Right lobe of liver (tissue), 4 donors: ENCODE measurements around the gene TERT.

Experiments used
- CTCF ChIP-seq, 4 donors: fragments of 200-600 bp in 3 of 4; fragments of 450-650 bp in 1 of 4; IDR thresholded peaks; one replicate each; pipeline versions ENCODE4 v1.5.1 to v1.8.0; 2016 to 2022; ENCODE audit warnings: antibody characterized with exemption in 4 of 4, mild to moderate bottlenecking in 2 of 4
- POLR2A ChIP-seq: fragments of 450-650 bp; IDR thresholded peaks from one replicate; pipeline ENCODE4 v1.6.1; 2017; ENCODE audit warnings: antibody characterized with exemption, mild to moderate bottlenecking
- donor health status: DM: no; HTN: no; CAD: no.
- donor health status: DM: no; HTN: no; CAD: no.
- donor health status: DM: no; HTN: yes; CAD: no.

GRCh38 chr5:1315018-1315708 lies 20.3 kb upstream of the TERT start:
- TF ChIP-seq CTCF (IDR thresholded peaks at IDR 0.05), result no peak
- TF ChIP-seq POLR2A, result no peak
